ENCODE measurements around the gene ITPKC. TPM values are rescaled to one million over a fixed set of nuclear protein-coding genes. Genes with fewer than 3 reads are reported as not detected.

Gene ITPKC
- total RNA-seq, 1 experiment from 2014 or later, result 11.4 TPM

DNA sequence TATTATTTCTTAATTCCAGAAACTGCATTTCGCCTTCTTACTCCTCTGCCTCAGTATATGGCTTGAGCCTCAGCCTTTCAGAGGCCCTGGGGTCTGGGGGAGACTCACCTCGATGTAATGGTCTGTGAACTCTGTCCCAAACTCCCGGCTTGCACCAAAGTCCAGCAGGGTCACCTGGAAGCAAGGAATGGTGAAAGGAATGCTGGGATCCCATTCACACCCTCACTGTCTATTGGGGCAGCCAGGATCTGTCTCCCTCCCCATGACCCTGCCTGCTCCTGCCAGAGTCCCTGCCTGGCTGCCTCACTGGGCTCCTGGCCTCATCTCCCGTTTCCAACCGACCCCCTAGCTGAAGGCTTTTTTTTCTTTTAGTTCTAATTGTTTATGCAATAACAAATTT, 21.0 kb upstream of the ITPKC start:
- Histone ChIP-seq H3K27ac (ENCODE audit: low read depth, low read length) (no peak overlapping the region), H3K36me3 (ENCODE audit: control insufficient read depth in 1 of 2, insufficient read depth in 2 of 2, low read length in 2 of 2) (peaks cover 0 to 7% of the 10 kb centered on the region in 2 experiments; a peak in 2 of 4 replicates), H3K9ac (ENCODE audit: low read length) (no peak overlapping the region), H3K4me3 (replicated peaks in 1 of 2; ENCODE audit: low read depth in 1 of 2, low read length in 2 of 2) (no peak overlapping the region), H3K4me1 (ENCODE audit: control insufficient read depth in 1 of 2, insufficient read depth in 2 of 2, low read length in 2 of 2) (peaks cover 6 to 12% of the 10 kb centered on the region in 2 experiments; a peak in 3 of 4 replicates), H3K9me3 (ENCODE audit: control insufficient read depth in 1 of 2, insufficient read depth in 1 of 2, low read depth in 1 of 2, low read length in 2 of 2) (no peaks in the 10 kb centered on the region), H2AFZ (ENCODE audit: low read depth, low read length, poor library complexity, severe bottlenecking) (no peak overlapping the region), H3K4me2 (ENCODE audit: low read length) (no peak overlapping the region), H3K79me2 (ENCODE audit: insufficient read depth, low read length) (no peaks in the 10 kb centered on the region), H3K9me2 (ENCODE audit: insufficient read depth) (no peaks in the 10 kb centered on the region), H3K27me3 (ENCODE audit: insufficient read depth, low read length) (no peaks in the 10 kb centered on the region), H4K20me1 (ENCODE audit: insufficient read depth) (no peaks in the 10 kb centered on the region)
- ChIA-PET RAD21 (ENCODE audit: low non-redundant PET in 1 of 2, low total read pairs in 2 of 2, uncharacterized antibody in 2 of 2, unreplicated experiment in 2 of 2) (no interaction called here), POLR2A (no interaction called here), CTCF (no interaction called here)
- BruUV-seq (replicated peaks), result no TSS peak
- intact Hi-C loops (cut with micrococcal nuclease), result no loop called here
- TF ChIP-seq SRF (IDR thresholded peaks at IDR 0.05; ENCODE audit: low read depth) (no peak), EZH2phosphoT487 (IDR thresholded peaks at IDR 0.05; ENCODE audit: borderline replicate concordance) (no peak), SIN3A (IDR thresholded peaks at IDR 0.05; ENCODE audit: low read depth) (no peak), YY1 (IDR thresholded peaks at IDR 0.05; ENCODE audit: extremely low read depth, insufficient replicate concordance, low read depth, low read length) (no peak), TCF7L2 (IDR thresholded peaks at IDR 0.05; ENCODE audit: borderline replicate concordance, extremely low read depth, insufficient read depth, insufficient read length) (no peak), POLR2A (IDR thresholded peaks at IDR 0.05; ENCODE audit: borderline replicate concordance, extremely low read depth, insufficient read depth, insufficient read length) (no peak), ZNF274 (IDR thresholded peaks at IDR 0.05; ENCODE audit: low read depth, low read length) (no peak), ZFX (IDR thresholded peaks at IDR 0.05) (no peak), POLR2AphosphoS5 (IDR thresholded peaks at IDR 0.05; ENCODE audit: low read depth, low read length) (no peak), CEBPB (IDR thresholded peaks at IDR 0.05; ENCODE audit: low read depth) (no peak), CBX3 (IDR thresholded peaks at IDR 0.05; ENCODE audit: low read depth) (no peak), ELF1 (IDR thresholded peaks at IDR 0.05; ENCODE audit: borderline replicate concordance, low read depth) (no peak), RAD21 (IDR thresholded peaks at IDR 0.05; ENCODE audit: low read depth) (no peak), EZH2 (IDR thresholded peaks at IDR 0.05) (no peak), EGR1 (IDR thresholded peaks at IDR 0.05; ENCODE audit: low read depth) (no peak), SP1 (IDR thresholded peaks at IDR 0.05; ENCODE audit: low read depth) (no peak)
- TF ChIP-seq, protein P1, sequence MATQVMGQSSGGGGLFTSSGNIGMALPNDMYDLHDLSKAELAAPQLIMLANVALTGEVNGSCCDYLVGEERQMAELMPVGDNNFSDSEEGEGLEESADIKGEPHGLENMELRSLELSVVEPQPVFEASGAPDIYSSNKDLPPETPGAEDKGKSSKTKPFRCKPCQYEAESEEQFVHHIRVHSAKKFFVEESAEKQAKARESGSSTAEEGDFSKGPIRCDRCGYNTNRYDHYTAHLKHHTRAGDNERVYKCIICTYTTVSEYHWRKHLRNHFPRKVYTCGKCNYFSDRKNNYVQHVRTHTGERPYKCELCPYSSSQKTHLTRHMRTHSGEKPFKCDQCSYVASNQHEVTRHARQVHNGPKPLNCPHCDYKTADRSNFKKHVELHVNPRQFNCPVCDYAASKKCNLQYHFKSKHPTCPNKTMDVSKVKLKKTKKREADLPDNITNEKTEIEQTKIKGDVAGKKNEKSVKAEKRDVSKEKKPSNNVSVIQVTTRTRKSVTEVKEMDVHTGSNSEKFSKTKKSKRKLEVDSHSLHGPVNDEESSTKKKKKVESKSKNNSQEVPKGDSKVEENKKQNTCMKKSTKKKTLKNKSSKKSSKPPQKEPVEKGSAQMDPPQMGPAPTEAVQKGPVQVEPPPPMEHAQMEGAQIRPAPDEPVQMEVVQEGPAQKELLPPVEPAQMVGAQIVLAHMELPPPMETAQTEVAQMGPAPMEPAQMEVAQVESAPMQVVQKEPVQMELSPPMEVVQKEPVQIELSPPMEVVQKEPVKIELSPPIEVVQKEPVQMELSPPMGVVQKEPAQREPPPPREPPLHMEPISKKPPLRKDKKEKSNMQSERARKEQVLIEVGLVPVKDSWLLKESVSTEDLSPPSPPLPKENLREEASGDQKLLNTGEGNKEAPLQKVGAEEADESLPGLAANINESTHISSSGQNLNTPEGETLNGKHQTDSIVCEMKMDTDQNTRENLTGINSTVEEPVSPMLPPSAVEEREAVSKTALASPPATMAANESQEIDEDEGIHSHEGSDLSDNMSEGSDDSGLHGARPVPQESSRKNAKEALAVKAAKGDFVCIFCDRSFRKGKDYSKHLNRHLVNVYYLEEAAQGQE (IDR thresholded peaks at IDR 0.05; ENCODE audit: low read depth), result no peak
- TF ChIP-seq, protein P2, sequence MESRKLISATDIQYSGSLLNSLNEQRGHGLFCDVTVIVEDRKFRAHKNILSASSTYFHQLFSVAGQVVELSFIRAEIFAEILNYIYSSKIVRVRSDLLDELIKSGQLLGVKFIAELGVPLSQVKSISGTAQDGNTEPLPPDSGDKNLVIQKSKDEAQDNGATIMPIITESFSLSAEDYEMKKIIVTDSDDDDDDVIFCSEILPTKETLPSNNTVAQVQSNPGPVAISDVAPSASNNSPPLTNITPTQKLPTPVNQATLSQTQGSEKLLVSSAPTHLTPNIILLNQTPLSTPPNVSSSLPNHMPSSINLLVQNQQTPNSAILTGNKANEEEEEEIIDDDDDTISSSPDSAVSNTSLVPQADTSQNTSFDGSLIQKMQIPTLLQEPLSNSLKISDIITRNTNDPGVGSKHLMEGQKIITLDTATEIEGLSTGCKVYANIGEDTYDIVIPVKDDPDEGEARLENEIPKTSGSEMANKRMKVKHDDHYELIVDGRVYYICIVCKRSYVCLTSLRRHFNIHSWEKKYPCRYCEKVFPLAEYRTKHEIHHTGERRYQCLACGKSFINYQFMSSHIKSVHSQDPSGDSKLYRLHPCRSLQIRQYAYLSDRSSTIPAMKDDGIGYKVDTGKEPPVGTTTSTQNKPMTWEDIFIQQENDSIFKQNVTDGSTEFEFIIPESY (IDR thresholded peaks at IDR 0.05; ENCODE audit: extremely low read depth, insufficient replicate concordance, low read length), result no peak
- TF ChIP-seq, protein P3, sequence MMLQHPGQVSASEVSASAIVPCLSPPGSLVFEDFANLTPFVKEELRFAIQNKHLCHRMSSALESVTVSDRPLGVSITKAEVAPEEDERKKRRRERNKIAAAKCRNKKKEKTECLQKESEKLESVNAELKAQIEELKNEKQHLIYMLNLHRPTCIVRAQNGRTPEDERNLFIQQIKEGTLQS (IDR thresholded peaks at IDR 0.05), result no peak
- TF ChIP-seq, protein P4, sequence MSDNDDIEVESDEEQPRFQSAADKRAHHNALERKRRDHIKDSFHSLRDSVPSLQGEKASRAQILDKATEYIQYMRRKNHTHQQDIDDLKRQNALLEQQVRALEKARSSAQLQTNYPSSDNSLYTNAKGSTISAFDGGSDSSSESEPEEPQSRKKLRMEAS (IDR thresholded peaks at IDR 0.05), result no peak
- no peak for DNase-seq (ENCODE audit: low read depth, low spot score)
- no peak for ATAC-seq
